Neutrophil (primary cell): Measurements from ENCODE around the gene HMHB1.

Experiments used
- H3K27ac ChIP-seq: fragments of 200-600 bp; sonication (generic); 2 replicates; pipeline ENCODE4 v1.5.1; 2016; ENCODE audit warnings: mild to moderate bottlenecking, moderate library complexity
- H3K27me3 ChIP-seq: fragments of 200-600 bp; sonication (generic); 2 replicates; pipeline ENCODE4 v1.6.0; 2016; ENCODE audit warnings: mild to moderate bottlenecking
- H3K36me3 ChIP-seq: fragments of 200-600 bp; sonication (generic); 2 replicates; pipeline ENCODE4 v1.5.1; 2017
- H3K4me1 ChIP-seq, 2 experiments: fragments of 200-600 bp in 1 of 2; sonication (generic) in 1 of 2; 1 replicate in 1 of 2; 2 replicates in 1 of 2; pipeline versions ENCODE4 v1.5.1 to v1.6.1; 2013 to 2016; ENCODE audit warnings: low read depth in 1 of 2, low read length in 1 of 2, mild to moderate bottlenecking in 1 of 2, moderate library complexity in 1 of 2; ENCODE audit not compliant: control insufficient read depth in 1 of 2, insufficient read depth in 1 of 2
- H3K4me3 ChIP-seq, 2 experiments: fragments of 200-600 bp in 1 of 2; sonication (generic) in 1 of 2; 1 replicate in 1 of 2; 2 replicates in 1 of 2; pipeline ENCODE4 v1.5.1; 2013 to 2016; ENCODE audit warnings: low read depth in 1 of 2, low read length in 1 of 2, mild to moderate bottlenecking in 1 of 2, moderate library complexity in 1 of 2
- H3K9me3 ChIP-seq: fragments of 200-600 bp; sonication (generic); 2 replicates; pipeline ENCODE4 v1.5.1; 2016
- TF ChIP-seq, protein P1 (sequence below): fragments of 200-600 bp; sonication (generic); IDR thresholded peaks from 2 replicates; pipeline ENCODE4 v1.5.1; 2016; ENCODE audit warnings: antibody characterized with exemption

The HMHB1 gene

GRCh38 chr5:143771189-143771588, 40.8 kb upstream of the HMHB1 start:
- no peaks in the 10 kb centered on the region for H3K36me3 ChIP-seq
- H3K4me3 ChIP-seq = no peak overlapping the region
- H3K27ac ChIP-seq = no peak overlapping the region
- TF ChIP-seq, protein P1, sequence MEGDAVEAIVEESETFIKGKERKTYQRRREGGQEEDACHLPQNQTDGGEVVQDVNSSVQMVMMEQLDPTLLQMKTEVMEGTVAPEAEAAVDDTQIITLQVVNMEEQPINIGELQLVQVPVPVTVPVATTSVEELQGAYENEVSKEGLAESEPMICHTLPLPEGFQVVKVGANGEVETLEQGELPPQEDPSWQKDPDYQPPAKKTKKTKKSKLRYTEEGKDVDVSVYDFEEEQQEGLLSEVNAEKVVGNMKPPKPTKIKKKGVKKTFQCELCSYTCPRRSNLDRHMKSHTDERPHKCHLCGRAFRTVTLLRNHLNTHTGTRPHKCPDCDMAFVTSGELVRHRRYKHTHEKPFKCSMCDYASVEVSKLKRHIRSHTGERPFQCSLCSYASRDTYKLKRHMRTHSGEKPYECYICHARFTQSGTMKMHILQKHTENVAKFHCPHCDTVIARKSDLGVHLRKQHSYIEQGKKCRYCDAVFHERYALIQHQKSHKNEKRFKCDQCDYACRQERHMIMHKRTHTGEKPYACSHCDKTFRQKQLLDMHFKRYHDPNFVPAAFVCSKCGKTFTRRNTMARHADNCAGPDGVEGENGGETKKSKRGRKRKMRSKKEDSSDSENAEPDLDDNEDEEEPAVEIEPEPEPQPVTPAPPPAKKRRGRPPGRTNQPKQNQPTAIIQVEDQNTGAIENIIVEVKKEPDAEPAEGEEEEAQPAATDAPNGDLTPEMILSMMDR = no peak
- no peaks in the 10 kb centered on the region for H3K4me1 ChIP-seq
- H3K9me3 ChIP-seq = no peaks in the 10 kb centered on the region
- H3K27me3 ChIP-seq = no peaks in the 10 kb centered on the region

DNA sequence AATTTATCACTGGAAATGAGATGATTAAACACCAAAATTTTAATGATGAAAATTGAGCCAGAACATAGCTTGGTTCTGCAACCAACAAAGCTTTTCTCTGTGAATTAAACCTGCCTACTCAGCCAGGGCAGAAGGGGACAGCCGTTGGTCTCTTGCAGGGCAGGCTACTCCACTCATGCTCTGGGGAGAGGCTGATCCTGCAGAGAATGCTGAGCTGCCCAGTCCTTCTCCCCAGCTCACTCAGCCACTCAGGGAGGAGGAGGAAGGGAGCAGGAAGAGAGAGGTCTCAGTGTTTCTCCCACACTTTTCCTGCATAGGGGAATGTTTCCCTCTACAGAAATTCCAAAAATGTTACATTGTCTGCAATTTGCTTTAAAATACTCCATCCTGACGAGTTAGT, 40.4 kb upstream of the HMHB1 start:
- Histone ChIP-seq H3K27me3 (no peaks in the 10 kb centered on the region), H3K4me1 (no peaks in the 10 kb centered on the region), H3K36me3 (no peaks in the 10 kb centered on the region), H3K27ac (no peak overlapping the region), H3K9me3 (no peaks in the 10 kb centered on the region), H3K4me3 (no peak overlapping the region)
- TF ChIP-seq, protein P1 = no peak

- Histone ChIP-seq H3K9me3 (no peaks in the 10 kb centered on the region), H3K4me1 (no peaks in the 10 kb centered on the region), H3K27me3 (no peaks in the 10 kb centered on the region), H3K4me3 (no peak overlapping the region), H3K36me3 (no peaks in the 10 kb centered on the region), H3K27ac (no peak overlapping the region)
- TF ChIP-seq, protein P1 = no peak
Measured at GRCh38 chr5:143772621-143773020, 39.3 kb upstream of the HMHB1 start.

DNA sequence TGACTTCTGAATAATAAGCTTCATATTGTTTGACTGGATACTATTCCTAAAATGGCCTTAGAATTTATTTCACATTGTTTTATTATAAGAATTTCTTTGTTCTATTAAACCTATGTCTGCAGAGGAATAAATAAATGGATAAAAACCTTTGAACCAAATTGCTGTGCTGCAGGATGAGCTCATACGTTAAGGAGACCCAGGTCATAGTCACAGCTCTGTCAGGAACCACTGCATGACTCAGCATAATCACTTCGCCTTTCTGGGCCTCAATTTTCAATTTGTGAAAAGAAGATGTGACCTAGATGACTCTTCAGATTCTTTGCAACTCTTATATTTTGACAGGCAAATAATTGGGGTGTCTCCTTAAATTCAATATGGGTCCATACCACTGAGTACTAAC, 36.7 kb upstream of the HMHB1 start:
- no peaks in the 10 kb centered on the region for H3K36me3 ChIP-seq
- H3K4me3 ChIP-seq = no peak overlapping the region
- no peak overlapping the region for H3K27ac ChIP-seq
- H3K27me3 ChIP-seq = no peaks in the 10 kb centered on the region
- no peaks in the 10 kb centered on the region for H3K9me3 ChIP-seq
- H3K4me1 ChIP-seq = no peaks in the 10 kb centered on the region
- TF ChIP-seq, protein P1 = no peak

DNA sequence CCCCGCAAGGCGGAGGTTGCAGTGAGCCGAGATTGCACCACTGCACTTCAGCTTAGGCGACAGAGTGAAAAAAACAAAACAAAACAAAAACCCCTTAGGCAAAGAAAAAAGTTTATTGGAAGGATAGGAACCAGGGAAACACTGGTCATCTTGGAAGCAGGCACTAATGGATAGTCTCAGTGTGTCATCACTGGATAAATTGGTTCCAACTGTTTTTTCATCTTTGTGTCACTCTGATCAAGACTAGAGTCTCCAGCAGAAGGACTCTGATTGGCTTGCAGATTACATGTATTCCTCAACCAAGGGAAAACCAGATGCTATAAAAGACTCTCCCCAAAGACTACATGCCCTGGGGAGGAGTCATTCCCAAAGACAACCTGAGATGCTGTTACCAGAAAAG, 35.0 kb upstream of the HMHB1 start:
- no peak overlapping the region for H3K4me3 ChIP-seq
- no peaks in the 10 kb centered on the region for H3K36me3 ChIP-seq
- H3K9me3 ChIP-seq = no peaks in the 10 kb centered on the region
- no peaks in the 10 kb centered on the region for H3K4me1 ChIP-seq
- no peaks in the 10 kb centered on the region for H3K27me3 ChIP-seq
- H3K27ac ChIP-seq = no peak overlapping the region
- TF ChIP-seq, protein P1 = no peak

DNA sequence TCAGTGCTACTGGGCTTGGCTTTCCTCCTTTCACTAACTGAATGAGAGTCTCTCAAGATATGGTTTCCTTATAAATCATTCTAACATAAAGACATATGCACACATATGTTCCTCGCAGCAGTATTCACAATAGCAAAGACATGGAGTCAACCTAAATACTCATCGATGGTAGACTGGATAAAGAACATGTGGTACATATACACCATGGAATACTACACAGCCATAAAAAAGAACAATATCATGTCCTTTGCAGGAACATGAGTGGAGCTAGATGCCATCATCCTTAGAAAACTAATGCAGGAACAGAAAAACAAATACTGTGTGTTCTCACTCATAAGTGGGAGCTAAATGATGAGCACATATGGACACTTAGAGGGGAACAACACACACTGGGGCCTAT, 32.5 kb upstream of the HMHB1 start:
- Histone ChIP-seq H3K9me3 (no peaks in the 10 kb centered on the region), H3K4me1 (no peaks in the 10 kb centered on the region), H3K4me3 (no peak overlapping the region), H3K27ac (no peak overlapping the region), H3K36me3 (no peaks in the 10 kb centered on the region), H3K27me3 (no peaks in the 10 kb centered on the region)
- TF ChIP-seq, protein P1 = no peak
